Measurements from ENCODE around the gene IMMT.
"Not testable (repeated sequence)": the region's sequence is repeated elsewhere in the genome, so short reads cannot be mapped to it uniquely, and the experiment has no call there.

IMMT gene

DNA sequence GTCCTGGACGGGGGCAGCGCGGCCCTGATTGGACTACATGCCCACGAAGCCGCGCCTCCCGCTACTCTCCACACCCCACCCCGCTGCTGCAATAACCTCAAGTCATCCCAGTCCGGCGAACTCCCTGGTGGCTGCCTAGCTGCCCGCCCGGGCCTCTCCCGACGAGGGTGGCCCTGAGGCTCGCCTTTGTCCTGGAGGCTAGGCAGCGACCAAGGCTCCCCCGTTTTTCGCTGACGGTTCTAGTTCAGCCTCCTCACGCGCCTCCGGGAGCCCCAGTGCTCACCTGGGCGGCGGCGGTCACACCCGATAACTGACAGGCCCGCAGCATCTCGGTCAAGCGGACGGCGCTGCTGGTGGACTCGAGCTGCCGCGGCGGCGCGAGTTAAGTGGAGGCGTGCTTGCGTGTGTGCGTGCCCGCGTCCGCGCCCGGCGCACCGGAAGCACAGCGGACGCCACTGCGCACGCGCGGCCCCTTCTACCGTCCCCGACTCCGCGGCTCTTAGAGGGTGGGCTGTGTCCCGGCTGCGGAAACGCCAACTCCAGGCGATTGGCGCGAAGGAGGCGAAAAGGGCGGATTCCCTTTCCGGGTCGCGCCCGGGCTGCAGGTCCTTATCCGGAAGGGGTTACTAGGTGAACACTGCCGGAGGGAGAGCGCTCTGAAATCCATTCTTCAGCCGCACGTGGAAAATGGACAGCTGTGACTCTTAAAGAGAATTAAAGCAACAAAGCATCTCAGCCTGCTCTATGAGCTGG is at the start of gene IMMT:
Gene IMMT, minus strand, starts transcription at position 408 of the 753 bp plus-strand sequence. Its CDS starts 80 bp downstream, at position 328.
- TF ChIP-seq, protein P1, sequence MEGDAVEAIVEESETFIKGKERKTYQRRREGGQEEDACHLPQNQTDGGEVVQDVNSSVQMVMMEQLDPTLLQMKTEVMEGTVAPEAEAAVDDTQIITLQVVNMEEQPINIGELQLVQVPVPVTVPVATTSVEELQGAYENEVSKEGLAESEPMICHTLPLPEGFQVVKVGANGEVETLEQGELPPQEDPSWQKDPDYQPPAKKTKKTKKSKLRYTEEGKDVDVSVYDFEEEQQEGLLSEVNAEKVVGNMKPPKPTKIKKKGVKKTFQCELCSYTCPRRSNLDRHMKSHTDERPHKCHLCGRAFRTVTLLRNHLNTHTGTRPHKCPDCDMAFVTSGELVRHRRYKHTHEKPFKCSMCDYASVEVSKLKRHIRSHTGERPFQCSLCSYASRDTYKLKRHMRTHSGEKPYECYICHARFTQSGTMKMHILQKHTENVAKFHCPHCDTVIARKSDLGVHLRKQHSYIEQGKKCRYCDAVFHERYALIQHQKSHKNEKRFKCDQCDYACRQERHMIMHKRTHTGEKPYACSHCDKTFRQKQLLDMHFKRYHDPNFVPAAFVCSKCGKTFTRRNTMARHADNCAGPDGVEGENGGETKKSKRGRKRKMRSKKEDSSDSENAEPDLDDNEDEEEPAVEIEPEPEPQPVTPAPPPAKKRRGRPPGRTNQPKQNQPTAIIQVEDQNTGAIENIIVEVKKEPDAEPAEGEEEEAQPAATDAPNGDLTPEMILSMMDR (IDR thresholded peaks at IDR 0.05; ENCODE audit: low read depth, low read length, missing control alignments): no peak
- peak within 1 kb of the TSS; percentile 89 for H3K4me3 ChIP-seq (replicated peaks; ENCODE audit: low read depth, low read length)
- peak; percentile 93 for DNase-seq (ENCODE audit: extremely low read depth, low read depth)

DNA sequence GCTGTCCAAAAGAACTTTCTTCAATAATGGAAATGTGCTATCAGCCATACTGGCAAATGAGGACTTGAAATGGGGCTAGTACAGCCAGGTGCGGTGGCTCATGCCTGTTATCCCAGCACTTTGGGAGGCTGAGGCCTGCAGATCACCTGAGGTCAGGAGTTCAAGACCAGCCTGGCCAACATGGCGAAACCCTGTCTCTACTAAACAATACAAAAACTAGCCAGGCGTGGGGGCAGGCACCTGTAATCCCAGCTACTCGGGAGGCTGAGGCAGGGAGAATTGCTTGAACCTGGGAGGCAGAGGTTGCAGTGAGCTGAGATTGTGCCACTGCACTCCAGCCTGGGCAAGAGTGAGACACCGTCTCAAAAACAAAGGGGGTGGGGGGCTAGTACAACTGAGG is 49.5 kb upstream of the IMMT start:
- H3K4me3 ChIP-seq (replicated peaks; ENCODE audit: low read depth, low read length); DNase-seq (ENCODE audit: extremely low read depth, low read depth): not testable (repeated sequence)

DNA sequence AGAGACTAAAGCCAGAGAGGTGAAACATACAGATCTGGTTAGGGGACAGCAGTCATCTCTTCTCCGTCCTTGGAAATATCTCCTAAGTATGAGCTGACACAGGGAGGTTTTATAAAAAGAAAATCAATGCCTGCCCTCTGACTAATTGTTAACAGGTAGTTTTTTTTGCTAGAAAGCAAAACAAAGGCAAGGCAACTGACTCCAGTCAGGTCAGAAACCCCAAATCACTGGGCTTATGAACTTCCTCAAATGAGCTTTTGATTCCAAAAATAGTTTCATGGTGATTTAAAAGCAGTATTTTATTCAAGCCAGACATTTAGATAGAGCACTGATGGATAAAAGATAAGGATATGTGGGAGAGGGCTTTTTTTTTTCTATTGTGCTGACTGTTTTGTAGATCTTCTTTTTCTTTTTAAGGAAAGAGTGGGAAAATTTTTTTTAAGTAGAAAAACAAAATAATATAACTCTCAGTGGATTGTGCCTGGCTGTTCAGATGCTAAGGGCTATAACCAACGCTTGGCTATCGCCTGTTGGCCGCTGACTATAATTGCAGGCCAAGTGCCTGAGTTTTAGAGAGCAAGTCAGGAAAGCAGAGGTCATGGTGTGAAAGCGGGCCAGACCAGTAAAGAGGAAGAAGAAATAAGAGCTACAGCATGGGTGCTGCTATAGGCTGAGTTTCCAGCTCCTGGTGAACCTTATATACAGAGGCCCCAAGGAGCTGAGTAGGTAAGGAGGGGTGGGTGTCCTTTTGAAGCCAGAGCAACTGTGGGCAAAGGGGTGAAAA is 48.9 kb upstream of the IMMT start:
- TF ChIP-seq, protein P1 (IDR thresholded peaks at IDR 0.05; ENCODE audit: low read depth, low read length, missing control alignments): no peak
- no peak overlapping the region for H3K4me3 ChIP-seq (replicated peaks; ENCODE audit: low read depth, low read length)
- DNase-seq (ENCODE audit: extremely low read depth, low read depth): no peak

DNA sequence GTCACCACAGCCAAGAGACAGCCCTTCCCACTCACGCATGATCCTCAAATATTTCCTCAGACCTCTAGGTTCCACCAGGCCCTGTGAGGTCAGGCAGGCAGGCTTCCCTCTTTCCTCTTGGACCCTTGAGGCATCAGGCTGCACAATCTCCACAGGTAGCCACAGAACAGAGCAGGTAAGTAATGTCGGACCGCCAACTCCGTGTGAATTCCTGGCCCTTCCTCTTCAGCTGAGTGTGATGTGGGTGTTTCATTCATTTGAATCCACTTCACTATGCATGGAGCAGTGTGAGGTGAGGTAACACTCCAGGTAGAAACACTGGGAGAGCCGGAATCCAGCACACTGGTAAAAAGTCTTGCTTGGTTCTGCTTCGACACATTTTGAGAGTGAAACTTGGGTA is 48.0 kb upstream of the IMMT start:
- H3K4me3 ChIP-seq (replicated peaks; ENCODE audit: low read depth, low read length): no peak overlapping the region

DNA sequence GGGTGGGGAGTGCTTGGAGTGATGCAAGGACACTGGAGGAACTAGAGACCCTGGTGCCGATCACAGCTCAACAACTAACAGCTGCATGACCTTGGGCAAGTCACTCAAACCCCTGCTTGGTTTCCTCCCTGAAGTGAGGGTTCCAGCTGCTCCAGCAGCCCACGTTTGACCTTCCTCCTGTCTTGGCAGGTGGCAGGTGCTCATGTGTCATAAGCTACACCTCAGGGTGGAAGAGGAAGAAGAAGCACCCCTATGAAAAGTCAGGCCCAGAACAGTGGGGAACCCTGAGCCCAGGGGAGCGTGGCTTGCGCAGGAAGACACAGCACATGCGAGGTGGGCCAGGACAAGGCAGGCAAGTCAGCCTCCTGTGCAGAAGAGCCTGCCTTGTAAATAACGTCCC is 46.3 kb upstream of the IMMT start:
- no peak overlapping the region for H3K4me3 ChIP-seq (replicated peaks; ENCODE audit: low read depth, low read length)
- TF ChIP-seq, protein P1 (IDR thresholded peaks at IDR 0.05; ENCODE audit: low read depth, low read length, missing control alignments): no peak
- DNase-seq (ENCODE audit: extremely low read depth, low read depth): no peak

More for the DNA sequence above, 48.0 kb upstream of the IMMT start:
- no peak for DNase-seq (ENCODE audit: extremely low read depth, low read depth)
- TF ChIP-seq, protein P1 (IDR thresholded peaks at IDR 0.05; ENCODE audit: low read depth, low read length, missing control alignments): no peak

DNA sequence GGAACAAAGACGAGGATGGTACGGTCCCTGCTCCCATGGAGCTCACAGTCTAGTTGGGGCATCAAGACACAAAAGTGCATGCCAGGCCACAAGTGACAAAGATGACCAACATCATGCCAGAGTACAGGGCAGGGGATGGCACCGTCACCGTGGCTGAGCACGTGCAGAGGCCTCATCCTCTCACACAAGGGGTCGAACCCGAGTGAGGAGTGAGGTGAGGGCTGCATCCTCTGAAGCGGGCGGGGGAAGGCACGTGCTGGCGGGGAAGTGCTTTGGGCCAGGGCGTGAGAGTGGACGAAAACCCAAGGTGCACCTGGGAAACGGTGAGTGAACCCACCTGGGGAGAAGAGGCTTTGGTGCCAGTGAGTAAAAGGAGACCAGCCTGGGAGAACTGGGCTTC is 45.0 kb upstream of the IMMT start:
- H3K4me3 ChIP-seq (replicated peaks; ENCODE audit: low read depth, low read length): no peak overlapping the region
- DNase-seq (ENCODE audit: extremely low read depth, low read depth): no peak
- TF ChIP-seq, protein P1 (IDR thresholded peaks at IDR 0.05; ENCODE audit: low read depth, low read length, missing control alignments): no peak

DNA sequence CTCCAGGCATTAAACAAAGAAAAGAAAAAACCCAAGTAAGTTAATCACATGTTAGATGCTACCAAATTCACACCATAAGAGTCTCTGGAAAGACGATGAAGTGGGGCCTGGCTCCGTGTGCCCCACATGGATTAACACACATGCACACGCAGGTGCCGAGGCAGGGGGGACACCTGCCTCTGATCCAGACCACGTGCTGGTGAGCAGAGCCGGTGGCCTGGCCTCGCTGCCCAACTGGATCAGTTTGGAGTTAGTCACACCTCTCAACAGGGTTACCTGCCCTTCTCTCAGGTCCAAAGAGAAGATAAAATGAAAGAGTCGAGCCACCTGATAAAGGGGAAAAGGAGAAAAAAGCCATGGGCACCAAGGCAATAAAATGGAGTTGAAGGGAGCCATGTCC is 44.5 kb upstream of the IMMT start:
- TF ChIP-seq, protein P1 (IDR thresholded peaks at IDR 0.05; ENCODE audit: low read depth, low read length, missing control alignments): no peak
- H3K4me3 ChIP-seq (replicated peaks; ENCODE audit: low read depth, low read length): no peak overlapping the region
- DNase-seq (ENCODE audit: extremely low read depth, low read depth): no peak

Measured in HFF-Myc (cell line).